NOMO-1 (cell line): Measurements from ENCODE around the gene NTN4.
"Not testable (repeated sequence)": the region's sequence is repeated elsewhere in the genome, so short reads cannot be mapped to it uniquely, and the experiment has no call there.

Source experiments
- DNase-seq, 2 experiments: peaks; one replicate each; lab custom pipeline; 2025; ENCODE audit not compliant: unreplicated experiment in 2 of 2; lab: John Stamatoyannopoulos, UW

NTN4 gene

GRCh38 chr12:95756362-95756761, 34.2 kb downstream of the NTN4 start:
- DNase-seq, result no peak

DNA sequence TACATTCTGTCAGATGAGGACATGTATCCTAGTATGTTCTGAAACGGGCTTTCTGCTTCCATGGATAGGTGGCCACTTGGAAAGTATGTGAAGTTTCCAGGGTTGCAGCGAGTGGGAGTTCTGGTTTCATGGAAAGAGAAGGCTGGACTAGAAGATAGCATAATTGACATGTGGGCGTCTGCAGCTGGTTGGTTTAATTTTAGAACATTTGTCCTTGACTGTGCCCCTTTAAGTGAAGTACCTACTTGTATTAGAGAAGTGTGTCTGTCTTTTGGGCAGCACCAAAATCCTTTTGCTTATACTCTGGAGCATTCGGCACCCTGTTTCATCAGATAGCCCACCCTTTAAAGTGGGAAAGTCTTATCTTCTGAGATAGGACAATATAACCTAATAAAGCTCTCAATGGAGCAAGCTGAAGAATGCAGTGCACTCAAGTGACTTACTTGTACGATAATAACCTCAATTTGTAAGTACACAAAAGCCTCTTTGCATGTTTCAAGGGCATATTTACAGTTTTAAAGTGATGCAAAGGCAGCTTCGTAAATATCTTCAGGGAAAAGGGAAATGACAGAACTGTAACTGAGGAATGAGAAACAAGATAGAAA, 35.2 kb downstream of the NTN4 start:
- DNase-seq, result no peak

- DNase-seq, result not testable (repeated sequence)
Measured at GRCh38 chr12:95746062-95746461, 44.5 kb downstream of the NTN4 start.

DNA sequence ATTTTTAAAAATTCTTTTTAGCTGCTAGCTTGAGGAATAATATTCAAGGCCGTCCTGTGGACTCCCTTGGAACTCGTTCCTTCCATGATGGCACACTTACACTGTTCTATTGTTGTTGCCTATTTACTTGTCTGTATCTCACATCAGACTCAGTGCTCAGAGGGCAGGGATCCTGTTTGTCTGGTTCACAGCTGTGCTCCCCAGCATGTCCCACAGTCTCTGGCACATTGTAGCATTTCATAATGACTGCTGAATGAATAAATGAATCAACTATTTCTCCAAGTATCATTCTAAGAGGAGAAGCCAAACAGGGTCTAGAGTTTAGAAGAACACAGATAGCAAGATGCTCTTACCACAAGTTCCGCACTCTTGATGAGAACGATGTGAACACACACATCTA, 48.0 kb downstream of the NTN4 start:
- DNase-seq, result no peak

GRCh38 chr12:95741635-95742034, 48.9 kb downstream of the NTN4 start:
- no peak for DNase-seq

DNA sequence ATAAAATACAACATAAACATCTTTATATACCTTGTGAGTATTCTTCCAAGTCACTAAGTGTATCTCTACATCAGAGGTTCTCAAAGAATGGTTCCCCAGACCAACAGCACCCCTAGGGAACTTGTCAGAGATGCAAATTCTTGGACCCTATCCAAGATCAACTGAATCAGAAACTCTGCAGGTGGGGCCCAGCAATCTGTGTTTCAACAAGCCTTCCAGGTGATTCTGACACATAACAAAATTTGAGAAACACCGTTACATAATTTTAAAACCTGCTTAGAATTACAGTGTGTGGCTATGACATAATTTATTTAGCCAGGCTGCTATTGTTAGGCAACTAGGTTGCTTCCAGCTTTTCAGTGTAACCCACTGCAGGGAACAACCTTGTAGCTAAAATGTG, 49.8 kb downstream of the NTN4 start:
- no peak for DNase-seq

GRCh38 chr12:95739561-95740313, 50.8 kb downstream of the NTN4 start:
- no peak for DNase-seq

DNA sequence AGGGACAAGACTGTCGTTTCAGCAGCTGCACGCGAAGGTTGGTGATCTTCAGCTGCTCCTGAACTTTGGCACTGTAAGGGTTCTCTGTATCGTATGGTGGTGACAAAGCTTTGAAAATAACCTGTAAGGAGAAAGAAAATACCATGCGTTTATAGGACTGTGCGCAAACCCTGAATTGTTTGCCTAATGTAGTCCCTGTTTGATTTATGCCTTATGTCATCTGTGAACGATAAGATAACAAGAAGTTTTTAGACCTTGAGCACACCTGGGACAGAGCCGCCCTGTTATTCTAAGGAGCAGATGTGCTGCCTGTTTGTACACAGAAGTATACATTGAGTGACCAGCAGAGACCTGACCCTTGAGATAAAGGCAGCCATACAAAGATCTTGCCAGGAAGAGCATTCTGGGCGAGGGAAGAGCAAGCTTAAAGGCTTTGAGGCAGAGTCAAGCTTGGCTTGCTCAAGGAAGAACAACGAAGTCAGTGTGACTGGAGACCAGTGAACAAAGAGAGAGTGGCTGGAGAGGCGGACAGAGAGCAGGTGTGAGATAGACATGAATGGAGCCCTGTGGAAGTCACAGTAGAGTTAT, 52.4 kb downstream of the NTN4 start:
- DNase-seq, result no peak

DNA sequence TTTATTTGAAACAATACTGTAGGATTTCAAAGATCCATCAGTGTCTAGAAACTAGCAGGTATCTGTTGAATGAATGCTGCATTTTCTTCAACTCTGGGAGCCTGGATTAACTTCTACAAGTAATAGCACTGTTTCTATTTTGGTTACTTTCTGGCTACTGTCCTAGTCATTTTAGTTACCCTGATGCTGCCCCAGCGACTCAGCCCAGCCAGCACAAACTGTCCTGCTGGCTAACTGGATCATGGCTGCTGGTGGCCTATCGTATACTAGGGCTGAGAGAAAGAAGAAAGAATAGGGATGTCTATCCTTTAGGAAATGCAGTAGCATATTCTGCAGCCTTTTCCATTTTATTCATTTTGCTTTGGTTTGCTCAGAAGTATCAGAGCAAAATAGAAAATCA, 53.9 kb downstream of the NTN4 start:
- no peak for DNase-seq

DNA sequence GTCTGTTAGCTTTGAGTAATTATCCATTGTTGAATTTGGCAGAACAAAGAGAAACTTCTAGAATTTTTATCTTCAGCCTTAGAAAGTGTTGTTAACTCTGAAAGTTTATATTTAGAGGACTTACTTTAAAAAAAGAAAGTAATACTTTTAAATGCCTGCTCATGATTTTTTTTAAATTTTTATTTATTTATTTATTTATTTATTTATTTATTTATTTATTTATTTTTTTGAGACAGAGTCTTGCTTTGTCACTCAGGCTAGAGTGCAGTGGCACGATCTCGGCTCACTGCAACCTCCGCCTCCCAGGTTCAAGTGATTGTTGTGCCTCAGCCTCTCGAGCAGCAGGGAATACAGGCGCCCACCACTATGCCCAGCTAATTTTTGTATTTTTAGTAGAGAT, 54.8 kb downstream of the NTN4 start:
- not testable (repeated sequence) for DNase-seq

GRCh38 chr12:95733141-95733825, 57.3 kb downstream of the NTN4 start:
- no peak for DNase-seq

GRCh38 chr12:95731519-95731958, 59.0 kb downstream of the NTN4 start:
- DNase-seq, result peak; percentile 22 to 56

DNA sequence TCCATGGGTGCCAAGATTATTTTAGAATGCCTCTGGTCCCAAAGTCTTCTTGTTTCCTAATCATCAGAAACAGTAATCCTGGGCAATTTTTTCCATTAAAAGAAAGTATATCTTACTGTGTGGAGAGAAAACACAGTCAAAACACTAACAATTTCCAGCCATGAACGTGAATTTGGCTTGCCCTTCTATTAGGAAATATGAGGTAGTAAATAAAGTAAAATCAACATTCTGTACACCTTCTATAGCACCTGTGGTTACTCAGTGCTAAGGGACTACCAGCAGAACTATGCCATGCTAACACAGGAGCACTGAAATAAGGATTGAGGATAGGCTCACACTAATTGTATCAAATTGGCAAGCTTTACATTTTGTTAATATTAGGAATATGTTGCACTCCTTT, 60.1 kb downstream of the NTN4 start:
- no peak for DNase-seq

DNA sequence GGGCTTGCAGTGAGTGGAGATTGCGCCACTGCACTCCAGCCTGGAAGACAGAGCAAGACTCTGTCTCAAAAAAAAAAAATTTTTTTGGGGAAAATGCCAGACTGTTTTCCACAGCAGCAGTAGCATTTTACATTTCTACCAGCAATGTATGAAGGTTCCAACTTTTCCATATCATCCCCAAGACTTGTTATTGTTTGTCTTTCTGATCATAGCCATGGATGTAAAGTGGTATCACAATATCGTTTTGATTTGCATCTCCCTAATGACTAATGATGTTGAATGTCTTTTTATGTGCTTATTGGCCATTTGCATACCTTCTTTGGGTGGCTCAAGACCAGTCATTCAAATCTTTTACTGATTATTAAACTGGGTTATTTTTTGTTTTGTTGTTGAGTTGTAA, 63.7 kb downstream of the NTN4 start:
- DNase-seq, result no peak

- DNase-seq, result no peak
Measured at GRCh38 chr12:95724767-95725166, 65.8 kb downstream of the NTN4 start.

DNA sequence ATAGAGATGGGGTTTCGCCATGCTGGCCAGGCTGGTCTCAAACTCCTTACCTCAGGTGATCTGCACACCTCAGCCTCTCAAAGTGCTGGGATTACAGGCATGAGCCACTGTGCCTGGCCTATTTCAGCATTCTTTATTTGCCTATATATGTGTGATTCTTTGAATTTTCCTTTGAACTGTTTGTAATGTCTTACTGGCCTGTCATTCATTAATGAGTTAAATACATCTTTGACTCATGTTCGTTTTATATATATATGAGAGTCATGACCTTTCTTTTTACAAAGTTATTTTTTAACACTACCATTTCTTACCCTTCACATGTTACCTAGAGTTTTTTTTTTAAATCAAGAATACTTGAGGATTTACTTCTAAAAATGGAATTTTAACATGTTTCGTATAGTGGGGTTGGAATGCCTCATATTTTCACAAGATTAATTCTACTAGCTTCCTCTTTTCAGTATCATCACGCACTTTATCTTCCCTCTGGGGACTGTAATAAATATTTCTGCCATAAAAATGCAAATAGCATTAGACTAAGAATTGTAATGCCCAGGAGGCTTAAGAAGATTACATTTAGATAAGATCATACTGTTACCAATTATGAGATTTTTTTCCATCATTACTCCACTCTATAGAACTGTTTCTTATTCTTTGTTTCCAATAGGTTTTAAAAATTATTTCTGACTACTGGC, 66.7 kb downstream of the NTN4 start:
- DNase-seq, result no peak

DNA sequence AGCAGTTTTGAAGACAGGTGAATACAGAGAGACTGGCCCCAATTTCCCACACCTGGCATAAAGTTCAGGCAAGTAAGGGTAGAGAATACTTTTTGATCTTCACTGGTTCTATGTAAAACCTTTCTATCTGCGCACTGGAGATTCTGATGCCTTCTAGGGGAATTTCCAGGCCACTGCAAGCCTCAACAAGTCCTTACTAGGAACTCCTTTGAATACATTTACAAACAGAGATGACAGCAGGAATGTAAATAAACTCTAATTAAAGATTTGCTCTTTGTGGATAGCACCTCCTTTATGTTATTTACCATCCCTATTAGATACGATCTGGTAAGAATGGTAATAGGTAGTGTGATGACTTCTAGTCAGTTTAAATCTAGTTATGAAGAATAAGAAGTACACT, 69.2 kb downstream of the NTN4 start:
- DNase-seq, result no peak

DNA sequence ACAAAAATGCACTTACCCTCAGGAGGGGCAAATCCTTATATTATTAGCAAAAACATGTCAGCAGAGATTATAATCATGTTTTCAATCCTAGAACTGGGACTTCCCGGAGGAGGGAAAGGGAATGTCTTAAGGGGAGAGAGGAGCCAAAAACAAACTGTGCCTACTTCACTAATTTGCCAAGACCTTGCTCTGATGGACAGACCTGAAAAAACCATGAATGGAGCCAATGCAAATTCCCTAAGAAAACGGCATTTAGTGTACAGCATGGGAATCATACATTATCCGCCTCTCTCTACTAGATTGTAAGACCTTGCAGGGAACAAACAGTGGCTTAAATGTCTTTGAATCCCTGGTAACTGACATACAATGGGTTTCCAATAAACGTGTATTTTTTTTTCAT, 70.4 kb downstream of the NTN4 start:
- DNase-seq, result no peak

DNA sequence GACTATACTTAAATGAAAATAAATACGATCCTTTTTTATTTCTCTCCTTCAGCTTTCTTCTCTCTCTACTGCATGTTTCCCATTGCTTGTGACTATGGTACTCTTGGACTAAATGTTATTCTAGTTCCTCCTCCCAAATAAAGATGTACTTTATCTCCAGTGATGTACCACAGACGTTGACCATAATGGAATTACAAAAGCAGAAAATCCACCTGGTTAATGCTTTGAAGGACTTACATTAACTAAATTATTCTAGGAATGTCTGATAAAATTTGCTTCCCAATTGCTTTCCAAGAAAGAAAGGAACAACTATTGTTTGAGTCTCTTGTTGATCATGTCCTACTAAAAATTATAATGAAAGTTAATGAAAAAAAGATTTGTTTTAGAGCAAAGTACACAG, 71.8 kb downstream of the NTN4 start:
- DNase-seq, result no peak

DNA sequence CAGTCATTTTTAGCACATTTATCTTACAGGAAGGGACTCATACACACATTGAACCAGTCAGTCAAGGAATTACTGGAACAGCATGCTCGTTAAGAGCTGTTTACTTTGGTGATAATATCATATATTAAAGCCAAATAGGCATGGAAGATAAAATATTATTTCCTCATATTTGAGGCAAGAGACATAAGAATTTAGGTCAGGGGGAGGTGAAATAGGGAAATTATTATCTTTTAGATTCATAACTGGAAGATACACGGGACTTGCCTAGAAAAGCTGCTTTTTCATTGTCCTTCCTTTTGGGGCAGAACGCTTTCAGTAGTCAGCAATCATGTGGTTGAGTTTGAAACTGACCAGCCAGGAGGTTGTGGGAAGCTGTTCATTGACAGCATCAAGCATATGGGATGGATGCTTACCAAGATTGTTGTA, 72.5 kb downstream of the NTN4 start:
- no peak for DNase-seq

DNA sequence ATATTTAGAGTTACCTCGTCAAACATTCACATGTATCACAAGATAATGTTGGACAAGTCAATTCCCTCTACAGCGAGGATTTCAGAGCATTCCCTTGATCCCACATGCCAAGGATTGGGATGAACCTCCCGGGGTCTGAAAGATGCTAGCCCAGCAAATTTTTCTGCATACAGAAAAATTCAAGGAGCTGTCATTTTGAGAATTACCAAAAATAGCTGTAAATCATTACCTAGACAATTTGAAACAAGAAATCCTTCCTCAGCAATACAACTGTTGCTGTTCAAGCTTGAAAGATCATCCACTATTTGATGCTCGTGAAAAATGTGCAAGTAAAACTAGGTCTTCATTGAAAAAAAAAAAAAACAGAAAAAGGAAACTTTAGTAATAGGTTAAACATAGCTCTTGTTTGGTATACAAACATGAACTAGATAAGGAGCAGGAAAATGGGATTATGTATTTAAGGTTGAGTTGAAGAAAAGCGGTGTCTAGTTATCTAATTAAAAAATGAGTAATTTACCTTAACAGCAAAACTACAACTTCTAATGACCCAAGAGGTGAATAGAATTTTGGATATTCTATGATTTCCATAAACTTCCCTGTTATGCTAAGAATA, 73.1 kb downstream of the NTN4 start:
- DNase-seq, result no peak
